Activated naive CD4-positive, alpha-beta T cell treated with anti-CD3 and anti-CD28 coated beads, Interleukin-2, amount 50 U/mL, for 72 hours (primary cell): ENCODE results near the gene COPZ1. TPM values are rescaled to one million over a fixed set of nuclear protein-coding genes. Genes with fewer than 3 reads are reported as not detected.
"Not testable (repeated sequence)": the region's sequence is repeated elsewhere in the genome, so short reads cannot be mapped to it uniquely, and the experiment has no call there.

Source experiments
- ATAC-seq, 2 donors: fragments of 150-1000 bp; cut with Tn5 transposase; 2 replicates each; pipeline ENCODE4 v1.10.0; 2021; ENCODE audit warnings: mild to moderate bottlenecking in 2 of 2, moderate library complexity in 2 of 2
- DNase-seq, 2 donors: peaks; one replicate each; pipeline ENCODE4 v3.0.0; 2021 to 2022; ENCODE audit warnings: low spot score in 2 of 2
- H3K27ac Mint-ChIP-seq, 2 donors: one replicate each; pipeline ENCODE4 v1.8.0; 2022; ENCODE audit warnings: mild to moderate bottlenecking in 2 of 2, mixed read lengths in 2 of 2
- H3K36me3 Mint-ChIP-seq, 2 donors: one replicate each; pipeline ENCODE4 v1.8.0; 2022; ENCODE audit warnings: mixed read lengths in 2 of 2
- H3K9me3 Mint-ChIP-seq, 2 donors: one replicate each; pipeline ENCODE4 v1.8.0; 2022; ENCODE audit warnings: mixed read lengths in 2 of 2
- total RNA-seq, 2 donors: library from RNA; stranded (reverse); gene quantifications; one replicate each; pipeline ENCODE4 v1.2.3, GENCODE V29; 2022

The COPZ1 gene, protein sequence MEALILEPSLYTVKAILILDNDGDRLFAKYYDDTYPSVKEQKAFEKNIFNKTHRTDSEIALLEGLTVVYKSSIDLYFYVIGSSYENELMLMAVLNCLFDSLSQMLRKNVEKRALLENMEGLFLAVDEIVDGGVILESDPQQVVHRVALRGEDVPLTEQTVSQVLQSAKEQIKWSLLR
- total RNA-seq: 100 to 1,000 TPM in 1 of 2 donors, 10 to 100 TPM in 1; 99.1 to 101 TPM

DNA sequence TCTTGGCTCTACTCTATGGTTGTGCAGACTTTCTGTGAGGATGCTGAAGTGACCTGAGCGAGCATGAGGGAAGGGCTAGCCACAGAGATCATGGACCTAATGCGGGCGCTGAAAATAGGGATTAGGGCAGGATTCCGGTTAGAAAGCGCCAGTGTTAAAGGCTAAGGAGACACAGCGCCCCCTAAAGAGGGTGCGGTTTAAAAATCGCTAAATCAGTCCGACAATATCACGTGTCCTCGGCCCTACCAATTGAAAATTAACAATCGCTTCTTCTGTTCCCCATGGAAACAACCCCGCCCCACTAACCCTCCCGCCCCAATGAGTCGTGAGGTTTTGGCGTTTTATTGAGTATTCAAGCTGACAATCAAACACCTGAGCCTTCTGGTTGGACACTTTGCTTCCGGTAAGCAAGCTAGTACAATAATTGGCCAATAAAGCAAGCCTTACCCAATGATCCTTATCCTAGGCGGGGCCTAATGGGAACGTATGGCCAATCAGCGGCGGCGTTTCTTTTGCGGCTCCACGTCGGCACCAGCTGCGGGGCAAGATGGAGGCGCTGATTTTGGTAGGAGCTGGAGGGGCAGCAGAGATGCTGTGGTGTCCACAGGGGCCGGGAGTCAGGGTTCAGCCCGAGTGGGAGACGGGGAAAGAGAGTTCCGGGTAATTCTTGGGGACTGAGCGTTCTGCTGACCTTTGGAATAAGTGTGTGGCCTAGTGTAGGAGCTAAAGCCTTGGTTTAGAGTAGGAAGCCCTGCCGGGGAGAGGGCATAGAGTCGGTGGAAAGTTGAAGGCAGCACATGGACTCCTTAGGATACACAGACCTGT, at the start of gene COPZ1:
TSS of gene COPZ1 (plus strand) at position 515 of the 825 bp plus-strand sequence. CDS start at position 548, 33 bp downstream.
- Mint-ChIP-seq H3K36me3 (peaks cover 6 to 8% of the 10 kb centered on the region in 2 donors), H3K27ac (peak within 1 kb of the TSS; percentile 91 to 92), H3K9me3 (no peaks in the 10 kb centered on the region)
- DNase-seq: peak; percentile 87 to 94
- ATAC-seq: peak; percentile 98

DNA sequence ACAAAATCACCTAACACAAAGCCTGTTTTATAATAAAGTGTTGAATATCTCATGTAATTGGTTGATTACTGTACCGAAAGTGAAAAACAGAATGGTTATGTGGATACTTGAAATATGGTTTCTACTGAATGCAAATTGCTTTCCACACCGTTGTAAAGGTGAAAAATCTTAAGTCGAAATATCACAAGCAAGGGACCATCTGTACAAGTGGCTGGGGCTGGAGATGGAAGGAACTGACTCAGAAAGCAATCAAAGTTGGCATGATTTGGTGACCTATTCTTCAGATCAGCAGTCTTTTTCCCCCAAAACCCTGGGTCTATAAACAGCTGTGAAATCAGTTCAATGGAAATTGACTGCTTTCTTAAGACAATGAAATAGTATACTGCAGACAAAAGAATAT, 48.6 kb upstream of the COPZ1 start:
- peak overlapping the region; percentile 33 to 67 for H3K27ac Mint-ChIP-seq
- ATAC-seq (no peak), DNase-seq (no peak)
- peaks cover 16 to 26% of the 10 kb centered on the region in 2 donors for H3K36me3 Mint-ChIP-seq
- H3K9me3 Mint-ChIP-seq: no peaks in the 10 kb centered on the region

DNA sequence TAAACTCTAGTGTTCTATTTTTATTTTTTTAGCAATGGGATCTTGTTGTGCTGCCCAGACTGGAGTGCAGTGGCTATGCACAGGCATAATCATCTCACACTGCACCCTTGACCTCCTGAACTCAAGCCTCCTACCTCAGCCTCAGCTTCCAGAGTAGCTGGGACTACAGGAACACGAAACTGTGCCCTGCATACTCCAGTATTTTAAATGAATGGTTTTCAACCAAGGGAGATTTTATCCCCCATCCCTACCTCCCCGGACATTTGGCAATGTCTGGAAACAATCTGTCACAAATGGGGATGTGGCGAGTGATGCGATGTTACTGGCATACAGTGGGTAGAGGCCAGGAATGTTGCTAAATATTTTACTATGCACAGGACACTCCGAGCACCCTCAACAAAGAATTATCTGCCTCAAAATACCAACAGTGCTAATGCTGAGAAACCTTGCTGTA, 47.1 kb upstream of the COPZ1 start:
- H3K27ac Mint-ChIP-seq: no peak overlapping the region
- no peak for ATAC-seq
- H3K9me3 Mint-ChIP-seq: no peaks in the 10 kb centered on the region
- DNase-seq: no peak
- peaks cover 12 to 16% of the 10 kb centered on the region in 2 donors for H3K36me3 Mint-ChIP-seq

DNA sequence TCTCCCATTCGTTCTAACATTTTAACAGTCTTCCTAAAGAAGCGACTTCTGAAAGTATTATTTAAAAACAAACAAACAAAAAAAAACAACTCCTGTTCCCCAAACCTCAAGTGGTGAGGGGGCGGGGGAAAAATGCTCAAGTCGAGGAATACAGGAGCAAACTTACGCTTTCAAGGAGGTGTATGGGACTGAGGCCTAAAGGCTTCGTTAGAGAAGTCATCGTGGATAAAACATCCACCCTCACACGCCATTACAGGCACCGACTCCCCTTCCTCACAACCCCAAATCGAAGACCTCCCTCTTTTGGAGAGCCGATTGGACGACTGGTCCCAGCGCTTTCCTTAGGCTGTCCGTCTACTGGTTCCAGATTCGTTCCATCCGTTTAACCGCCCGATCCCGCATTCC, 45.7 kb upstream of the COPZ1 start:
- Mint-ChIP-seq H3K27ac (no peak overlapping the region), H3K9me3 (no peaks in the 10 kb centered on the region), H3K36me3 (peaks cover 0 to 11% of the 10 kb centered on the region in 2 donors)
- ATAC-seq (no peak), DNase-seq (no peak)

DNA sequence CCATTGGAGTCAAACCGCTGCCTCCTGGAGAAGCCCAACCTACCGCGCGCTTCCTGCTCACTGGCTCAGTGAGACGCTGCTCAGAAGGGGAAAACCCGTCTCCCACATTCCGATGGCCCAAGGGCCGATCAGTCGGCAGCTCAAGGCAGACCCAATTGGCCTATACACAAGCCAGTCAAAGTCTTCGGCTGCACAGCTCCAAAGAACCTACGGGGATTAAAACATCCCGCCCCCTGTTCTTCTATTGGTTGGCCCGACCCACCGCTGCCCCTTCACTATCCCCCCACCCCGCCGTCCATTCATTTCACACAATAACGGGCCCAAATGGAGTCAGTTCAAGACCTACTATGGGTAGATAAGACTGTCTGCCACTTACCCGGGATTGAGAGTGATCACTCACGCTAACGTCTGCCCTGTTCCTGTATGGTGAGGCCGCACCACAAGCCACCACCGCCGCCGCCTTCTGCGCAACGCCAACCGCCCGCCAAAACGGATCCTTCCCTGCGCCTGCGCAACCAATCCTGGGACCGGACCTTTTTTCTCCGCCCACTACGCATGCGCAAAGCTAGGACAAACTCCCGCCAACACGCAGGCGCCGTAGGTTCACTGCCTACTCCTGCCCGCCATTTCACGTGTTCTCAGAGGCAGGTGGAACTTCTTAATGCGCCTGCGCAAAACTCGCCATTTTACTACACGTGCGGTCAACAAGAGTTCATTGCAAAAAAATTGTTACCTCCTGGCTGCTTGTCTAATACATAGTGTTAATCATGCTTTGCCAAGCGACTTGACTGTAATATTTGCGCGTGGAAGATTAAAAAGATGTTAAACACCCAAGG, 45.1 kb upstream of the COPZ1 start, which contains the start of gene CBX5:
TSS of gene CBX5 (minus strand) at position 491 of the 836 bp plus-strand sequence. CDS start 22,472 bp downstream, outside the sequence.
- ATAC-seq (peak; percentile 76 to 79), DNase-seq (peak; percentile 98 to 100)
- Mint-ChIP-seq H3K9me3 (no peaks in the 10 kb centered on the region), H3K36me3 (peaks cover 2 to 13% of the 10 kb centered on the region in 2 donors), H3K27ac (no peak within 1 kb of the TSS)

DNA sequence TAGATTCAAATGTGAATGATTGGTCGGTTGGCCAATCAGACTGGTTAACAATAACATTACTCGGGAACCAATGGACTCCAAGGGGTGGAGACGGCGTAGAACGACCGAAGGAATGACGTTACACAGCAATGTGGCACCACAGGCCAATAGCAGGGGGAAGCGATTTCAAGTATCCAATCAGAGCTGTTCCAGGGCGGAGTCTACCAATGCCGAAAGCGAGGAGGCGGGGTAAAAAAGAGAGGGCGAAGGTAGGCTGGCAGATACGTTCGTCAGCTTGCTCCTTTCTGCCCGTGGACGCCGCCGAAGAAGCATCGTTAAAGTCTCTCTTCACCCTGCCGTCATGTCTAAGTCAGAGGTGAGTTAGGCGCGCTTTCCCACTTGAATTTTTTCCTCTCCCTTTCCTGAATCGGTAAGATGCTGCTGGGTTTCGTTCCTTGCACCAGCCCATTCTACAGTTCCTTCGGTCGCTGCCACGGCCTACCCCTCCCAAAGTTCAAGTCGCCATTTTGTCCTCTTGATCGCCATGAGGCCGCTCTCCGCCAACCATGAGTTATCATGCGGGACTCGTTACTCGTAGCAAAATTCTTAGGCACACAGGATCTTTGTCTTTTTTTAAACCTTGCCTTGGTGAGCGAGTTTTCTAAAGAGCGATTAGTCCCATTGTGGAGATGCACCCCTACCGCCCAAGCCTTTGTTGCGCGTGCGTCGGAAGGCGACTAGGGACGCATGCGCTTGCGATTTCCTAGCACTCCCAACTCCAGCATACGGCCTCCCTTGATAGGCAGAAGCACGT, 44.3 kb upstream of the COPZ1 start, which contains the start of gene HNRNPA1:
TSS of gene HNRNPA1 (plus strand) at position 259 of the 793 bp plus-strand sequence. CDS start at position 341, 82 bp downstream.
- Mint-ChIP-seq H3K9me3 (no peaks in the 10 kb centered on the region), H3K36me3 (peaks cover 10 to 21% of the 10 kb centered on the region in 2 donors), H3K27ac (no peak within 1 kb of the TSS)
- peak; percentile 91 to 96 for DNase-seq
- peak; percentile 85 to 87 for ATAC-seq

DNA sequence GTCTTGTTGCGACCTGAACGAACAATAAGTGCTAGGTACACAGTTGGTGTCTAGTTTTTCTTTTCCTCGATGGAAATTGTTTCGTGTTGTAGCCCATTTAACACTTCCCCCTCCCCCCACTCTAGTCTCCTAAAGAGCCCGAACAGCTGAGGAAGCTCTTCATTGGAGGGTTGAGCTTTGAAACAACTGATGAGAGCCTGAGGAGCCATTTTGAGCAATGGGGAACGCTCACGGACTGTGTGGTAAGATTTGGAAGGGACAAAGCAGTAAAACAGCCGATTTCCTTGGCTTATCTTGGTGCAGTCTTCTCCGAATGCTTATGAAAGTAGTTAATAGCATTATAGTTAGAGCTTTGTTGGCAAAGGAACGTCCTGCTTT, 43.7 kb upstream of the COPZ1 start:
- ATAC-seq, H3K9me3 Mint-ChIP-seq, H3K27ac Mint-ChIP-seq, DNase-seq: not testable (repeated sequence)
- peaks cover 16 to 25% of the 10 kb centered on the region in 2 donors for H3K36me3 Mint-ChIP-seq

DNA sequence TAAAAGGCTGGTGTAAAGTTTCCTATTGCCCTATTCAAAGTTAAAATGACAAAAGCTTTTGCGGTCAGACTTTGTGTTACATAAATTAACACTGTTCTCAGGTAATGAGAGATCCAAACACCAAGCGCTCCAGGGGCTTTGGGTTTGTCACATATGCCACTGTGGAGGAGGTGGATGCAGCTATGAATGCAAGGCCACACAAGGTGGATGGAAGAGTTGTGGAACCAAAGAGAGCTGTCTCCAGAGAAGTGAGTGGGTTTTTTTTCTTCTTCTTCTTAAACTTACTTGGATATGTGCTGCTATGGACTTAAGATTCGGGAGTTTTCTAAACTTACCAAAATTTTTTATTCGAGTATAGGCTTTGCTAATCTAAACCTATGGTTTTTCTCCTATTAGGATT, 43.2 kb upstream of the COPZ1 start:
- DNase-seq, H3K9me3 Mint-ChIP-seq, ATAC-seq, H3K27ac Mint-ChIP-seq: not testable (repeated sequence)
- peaks cover 20 to 25% of the 10 kb centered on the region in 2 donors for H3K36me3 Mint-ChIP-seq

DNA sequence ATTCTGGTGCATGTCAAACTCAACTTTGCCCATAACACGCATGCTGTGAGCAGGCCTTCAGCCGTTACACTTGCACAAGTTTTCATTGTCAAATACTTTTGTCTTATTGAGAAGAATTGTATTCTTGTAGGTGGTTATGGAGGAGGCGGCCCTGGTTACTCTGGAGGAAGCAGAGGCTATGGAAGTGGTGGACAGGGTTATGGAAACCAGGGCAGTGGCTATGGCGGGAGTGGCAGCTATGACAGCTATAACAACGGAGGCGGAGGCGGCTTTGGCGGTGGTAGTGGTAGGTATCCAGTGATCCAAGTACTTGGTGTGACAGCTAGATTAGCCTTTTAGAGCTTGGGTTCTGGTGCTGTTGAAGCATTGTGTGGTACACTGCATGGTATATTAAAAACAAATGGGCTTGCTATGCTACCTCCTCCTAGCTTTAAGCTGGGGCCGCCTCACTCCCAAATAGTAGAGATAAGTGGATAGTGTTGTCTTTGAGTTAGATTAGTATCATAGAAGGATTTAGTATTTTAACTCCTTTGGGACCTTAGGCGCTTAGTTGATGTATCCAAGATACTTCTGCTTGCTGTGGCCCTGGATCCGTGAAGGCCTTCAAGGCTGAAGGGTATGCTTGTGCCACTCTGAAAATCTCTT, 41.9 kb upstream of the COPZ1 start:
- Mint-ChIP-seq H3K36me3 (peaks cover 21 to 34% of the 10 kb centered on the region in 2 donors), H3K27ac (no peak overlapping the region), H3K9me3 (no peaks in the 10 kb centered on the region)
- DNase-seq (no peak), ATAC-seq (no peak)

DNA sequence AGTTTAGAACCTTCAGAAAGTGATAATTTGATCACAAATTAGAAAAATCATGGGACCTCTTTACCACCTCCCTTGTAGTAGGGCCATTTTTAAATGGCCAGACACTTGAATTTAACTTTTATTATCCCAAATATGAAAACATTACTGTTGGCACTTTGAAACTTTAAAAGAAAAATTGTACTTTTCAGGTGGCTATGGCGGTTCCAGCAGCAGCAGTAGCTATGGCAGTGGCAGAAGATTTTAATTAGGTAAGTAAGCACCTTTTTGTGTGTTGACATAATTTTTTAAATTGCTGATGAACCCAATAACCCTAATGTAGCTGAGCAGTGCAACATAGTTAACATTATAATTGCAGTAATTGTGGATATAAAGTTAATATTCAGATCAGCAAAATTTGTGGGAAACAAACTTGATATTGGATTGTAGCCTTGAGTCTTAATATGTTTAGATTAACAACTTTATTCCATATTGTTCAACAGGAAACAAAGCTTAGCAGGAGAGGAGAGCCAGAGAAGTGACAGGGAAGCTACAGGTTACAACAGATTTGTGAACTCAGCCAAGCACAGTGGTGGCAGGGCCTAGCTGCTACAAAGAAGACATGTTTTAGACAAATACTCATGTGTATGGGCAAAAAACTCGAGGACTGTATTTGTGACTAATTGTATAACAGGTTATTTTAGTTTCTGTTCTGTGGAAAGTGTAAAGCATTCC, 40.7 kb upstream of the COPZ1 start:
- H3K36me3 Mint-ChIP-seq: peaks cover 14 to 35% of the 10 kb centered on the region in 2 donors
- H3K9me3 Mint-ChIP-seq, DNase-seq, H3K27ac Mint-ChIP-seq, ATAC-seq: not testable (repeated sequence)

DNA sequence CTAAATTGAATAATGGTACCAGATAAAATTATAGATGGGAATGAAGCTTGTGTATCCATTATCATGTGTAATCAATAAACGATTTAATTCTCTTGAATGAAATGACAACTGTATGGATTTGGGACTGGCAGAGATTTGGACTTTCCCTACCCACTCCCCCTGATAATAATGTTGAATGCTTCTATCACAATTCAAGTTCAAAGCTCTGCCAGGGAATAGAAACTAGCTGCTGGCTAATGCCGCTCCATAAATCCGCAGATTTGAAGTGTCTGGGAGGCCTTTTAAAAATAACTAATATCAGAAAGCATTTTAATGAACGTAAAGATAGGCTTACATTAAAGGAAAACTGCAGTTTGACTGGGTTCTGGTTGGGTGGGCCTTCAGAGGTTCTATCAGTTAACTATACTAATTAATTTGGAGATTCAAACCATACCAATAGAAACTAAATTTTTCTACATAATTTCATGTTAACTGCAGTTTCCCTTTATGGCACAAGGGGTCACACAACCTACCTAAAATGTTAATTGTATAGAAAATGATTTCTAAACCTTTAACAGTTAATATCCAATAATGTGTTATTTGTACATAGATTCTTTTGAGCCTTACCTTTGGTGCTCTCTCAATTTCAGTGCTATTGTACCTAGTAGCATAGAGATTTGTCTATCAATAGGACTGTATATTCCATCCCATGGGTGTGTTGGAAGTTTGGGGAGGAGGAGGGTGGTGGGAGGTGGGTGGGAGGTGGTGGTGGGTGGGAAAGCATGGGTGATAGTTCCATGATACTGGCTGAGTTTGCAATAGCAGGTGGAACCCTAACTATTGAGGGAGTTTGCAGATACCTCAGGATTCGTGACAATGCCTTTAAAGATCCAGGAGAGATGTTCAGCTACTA, 39.5 kb upstream of the COPZ1 start:
- no peaks in the 10 kb centered on the region for H3K9me3 Mint-ChIP-seq
- no peak for DNase-seq
- peaks cover 14 to 35% of the 10 kb centered on the region in 2 donors for H3K36me3 Mint-ChIP-seq
- ATAC-seq: no peak
- peak overlapping the region; percentile 74 to 96 for H3K27ac Mint-ChIP-seq

DNA sequence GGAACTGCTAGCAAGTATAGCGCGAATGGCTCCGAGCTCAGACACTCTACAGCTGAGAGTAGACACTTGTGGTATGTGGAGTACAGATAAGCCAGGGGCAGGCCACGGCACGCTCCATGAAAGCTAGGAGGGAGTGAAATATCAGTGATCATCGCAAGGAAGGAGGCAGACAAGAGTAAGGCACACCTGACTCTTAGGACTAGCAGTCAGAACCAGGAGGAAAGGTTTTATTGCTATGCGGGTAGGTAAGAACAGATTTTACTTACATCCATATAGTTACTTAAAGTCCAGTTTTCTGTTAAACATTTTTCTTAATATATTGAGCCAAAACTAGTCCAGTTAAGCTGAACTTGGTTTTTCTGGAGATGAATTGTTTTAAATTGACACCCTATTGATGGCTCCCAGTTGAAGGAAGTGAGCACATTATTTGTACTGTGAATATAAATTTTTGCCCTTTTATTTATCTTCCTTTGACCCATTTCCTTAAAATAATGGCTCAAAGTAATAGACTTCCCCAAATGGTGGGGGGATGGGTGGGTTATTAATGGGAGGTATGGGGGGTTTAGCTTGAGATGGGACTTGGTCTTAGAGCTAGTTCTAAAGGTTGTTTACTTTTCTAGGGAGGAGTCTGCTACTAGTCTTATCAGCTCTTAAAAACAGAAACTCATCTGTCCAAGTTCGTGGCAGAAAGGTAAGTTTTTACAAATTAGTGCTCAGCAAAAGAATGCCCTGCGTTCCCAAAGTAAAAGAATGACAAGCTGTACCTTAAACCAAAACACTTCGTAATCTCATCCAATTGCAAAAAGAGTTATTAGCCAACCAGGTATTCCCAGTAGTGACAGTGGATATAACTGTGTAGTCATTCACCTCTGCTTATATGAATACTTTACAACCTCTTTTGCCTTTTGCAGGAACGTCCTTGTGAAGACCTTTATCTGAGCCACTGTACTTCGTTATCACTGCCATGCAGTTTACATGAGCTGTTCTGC, 38.6 kb upstream of the COPZ1 start:
- Mint-ChIP-seq H3K36me3 (peaks cover 14 to 35% of the 10 kb centered on the region in 2 donors), H3K9me3 (no peaks in the 10 kb centered on the region), H3K27ac (peak overlapping the region; percentile 74 to 96)
- peak in 1 of 2 donors; percentile 3 for ATAC-seq
- DNase-seq: no peak
